Panc1 (cell line): Measurements from ENCODE around the gene CHST9. TPM values are rescaled to one million over a fixed set of nuclear protein-coding genes. Genes with fewer than 3 reads are reported as not detected.
"Not testable (repeated sequence)": the region's sequence is repeated elsewhere in the genome, so short reads cannot be mapped to it uniquely, and the experiment has no call there.

Experiments used
- ATAC-seq: fragments of 200-7000 bp; cut with Tn5 transposase; 2 replicates; pipeline ENCODE4 v1.9.1; 2020; ENCODE audit warnings: mild to moderate bottlenecking, moderate library complexity
- Bru-seq: library from RNA; stranded (reverse); fragments of 400-500 nt; gene quantifications from one replicate; lab custom pipeline; 2021; lab: Mats Ljungman, UMichigan
- BruChase-seq, 2 experiments: library from RNA; stranded (reverse); fragments of 400-500 nt; gene quantifications; one replicate each; lab custom pipeline; 2021; lab: Mats Ljungman, UMichigan
- BruUV-seq: library from RNA; stranded (reverse); fragments of 400-500 nt; replicated peaks from 2 replicates; lab custom pipeline; 2021; lab: Mats Ljungman, UMichigan
- CTCF ChIA-PET: fragments of 300-600 bp; sonication (Branson Sonifier 250); formaldehyde crosslinking; loops from one replicate; lab custom pipeline; 2022; ENCODE audit warnings: antibody characterized with exemption; lab: Charles Lee
- POLR2A ChIA-PET: fragments of 300-600 bp; sonication (Branson Sonifier 250); formaldehyde crosslinking; loops from one replicate; lab custom pipeline; 2022; ENCODE audit warnings: antibody characterized with exemption; lab: Charles Lee
- DNase-seq: peaks from one replicate; pipeline ENCODE4 v3.0.0-alpha.2; 2010; ENCODE audit warnings: low read depth, low spot score
- H3K27ac ChIP-seq: 2 replicates; pipeline ENCODE4 v1.5.1; 2011; ENCODE audit warnings: mild to moderate bottlenecking, low read length, inconsistent platforms
- H3K27me3 ChIP-seq: fragments of 200-500 bp; sonication (Bioruptor generic); 2 replicates; pipeline ENCODE4 v1.6.0; 2014; ENCODE audit warnings: low read length, inconsistent platforms; ENCODE audit not compliant: control insufficient read depth, insufficient read depth
- H3K36me3 ChIP-seq: fragments of 200-500 bp; sonication (Bioruptor generic); 2 replicates; pipeline ENCODE4 v1.5.1; 2014; ENCODE audit warnings: inconsistent platforms, mild to moderate bottlenecking, low read length, moderate library complexity; ENCODE audit not compliant: control insufficient read depth, insufficient read depth
- H3K4me1 ChIP-seq: 2 replicates; pipeline ENCODE4 v1.5.1; 2011; ENCODE audit warnings: inconsistent platforms, mild to moderate bottlenecking, low read length, moderate library complexity; ENCODE audit not compliant: control insufficient read depth, insufficient read depth
- H3K4me3 ChIP-seq, 2 experiments: 2 replicates each; pipeline ENCODE4 v1.5.1; 2011 to 2012; ENCODE audit warnings: low read depth in 2 of 2, low read length in 2 of 2, mild to moderate bottlenecking in 2 of 2, inconsistent platforms in 1 of 2, moderate library complexity in 1 of 2
- H3K9me3 ChIP-seq: fragments of 200-500 bp; sonication (Bioruptor generic); 2 replicates; pipeline ENCODE4 v1.5.1; 2014; ENCODE audit warnings: low read depth, mild to moderate bottlenecking, inconsistent platforms, low read length, moderate library complexity; ENCODE audit not compliant: control insufficient read depth, insufficient read depth
- CTCF ChIP-seq: fragments of 450-650 bp; IDR thresholded peaks from 2 replicates; pipeline ENCODE4 v1.5.1; 2017; ENCODE audit warnings: mild to moderate bottlenecking
- POLR2AphosphoS5 ChIP-seq: IDR thresholded peaks from 2 replicates; pipeline ENCODE4 v1.6.1; 2012; ENCODE audit warnings: mild to moderate bottlenecking, low read depth, low read length, moderate library complexity
- REST ChIP-seq, 2 experiments: IDR thresholded peaks; 2 replicates each; pipeline ENCODE4 v1.6.1; 2011 to 2012; ENCODE audit warnings: low read depth in 2 of 2, control low read depth in 1 of 2, low read length in 1 of 2, mild to moderate bottlenecking in 1 of 2, moderate library complexity in 1 of 2; ENCODE audit not compliant: insufficient read depth in 1 of 2
- SIN3A ChIP-seq: IDR thresholded peaks from 2 replicates; pipeline ENCODE4 v1.6.1; 2012; ENCODE audit warnings: low read depth, mild to moderate bottlenecking, low read length, moderate library complexity, borderline replicate concordance; ENCODE audit not compliant: insufficient read depth
- TCF7L2 ChIP-seq: IDR thresholded peaks from 2 replicates; pipeline ENCODE4 v1.6.1; 2011; ENCODE audit warnings: mild to moderate bottlenecking, low read depth, low read length, inconsistent platforms
- in situ Hi-C: cut with HindIII; loops from 2 replicates; pipeline ENCODE4 v1.10.0; 2016; ENCODE audit warnings: low sequenced_read_pairs, low pct_unique_long_range_greater_than_20kb
- intact Hi-C: fragments of 100-400 bp; cut with micrococcal nuclease; formaldehyde crosslinking; loops from one replicate; pipeline ENCODE4 v1.10.0; 2022; ENCODE audit not compliant: unreplicated experiment
- long read RNA-seq: library from polyadenylated mRNA; unstranded; transcript quantifications from one replicate; pipeline ENCODE4 v2.0.0, GENCODE V29; 2021; ENCODE audit not compliant: unreplicated experiment
- polyA plus RNA-seq: library from polyadenylated mRNA; unstranded; fragments of >200 nt; gene quantifications from one replicate; pipeline ENCODE4 v1.2.1, GENCODE V29; 2012; ENCODE audit warnings: missing spikeins; ENCODE audit not compliant: insufficient read length
- total RNA-seq: library from RNA; stranded (reverse); gene quantifications from one replicate; pipeline ENCODE4 v1.2.1, GENCODE V29; 2021; ENCODE audit not compliant: unreplicated experiment

The CHST9 gene
- 0.05 TPM for total RNA-seq
- not detected for polyA plus RNA-seq
- Bru-seq, nascent RNA, result percentile 5 among the genes with signal in this experiment
- percentile 3 among the genes with signal in this experiment for BruChase-seq, experiment 1, labeled RNA remaining after a 2-hour chase
- BruChase-seq, experiment 2, labeled RNA remaining after a 6-hour chase, result percentile 5 among the genes with signal in this experiment
- long read RNA-seq, result 0 reads

GRCh38 chr18:27185025-27185763 lies at the start of gene CHST9:
Gene CHST9 (minus strand): TSS chr18:27185308. CDS start chr18:27142809, 42,499 bp downstream.
- Histone ChIP-seq H3K4me1 (peaks cover 3% of the 10 kb centered on the region), H3K4me3 (peak within 1 kb of the TSS; percentile 11 to 25; a peak in 1 of 4 replicates), H3K27me3 (peaks cover 17% of the 10 kb centered on the region), H3K36me3 (no peaks in the 10 kb centered on the region), H3K9me3 (no peaks in the 10 kb centered on the region), H3K27ac (no peak within 1 kb of the TSS)
- ChIA-PET CTCF (no interaction called here), POLR2A (no interaction called here)
- no TSS peak for BruUV-seq
- intact Hi-C loops, result no loop called here
- ATAC-seq, result peak; percentile 63; the same call in 1 of the 2 replicates
- TF ChIP-seq SIN3A (no peak), POLR2AphosphoS5 (no peak), TCF7L2 (no peak), REST (IDR thresholded peaks at IDR 0.05; ENCODE audit: insufficient read depth in 1 of 2, low read depth in 2 of 2, low read length in 1 of 2) (no peak), CTCF (no peak)
- DNase-seq, result no peak
- in situ Hi-C loops, result no loop called here

- ATAC-seq, DNase-seq, intact Hi-C loops, H3K4me1 ChIP-seq, H3K27ac ChIP-seq, H3K9me3 ChIP-seq, CTCF ChIA-PET, H3K4me3 ChIP-seq, H3K27me3 ChIP-seq, in situ Hi-C loops, POLR2A ChIA-PET, H3K36me3 ChIP-seq, BruUV-seq: not testable (repeated sequence)
Observed at GRCh38 chr18:27232355-27232754, 47.2 kb upstream of the CHST9 start.

- POLR2A ChIA-PET, CTCF ChIA-PET, H3K4me3 ChIP-seq, H3K4me1 ChIP-seq, in situ Hi-C loops, H3K27me3 ChIP-seq, H3K36me3 ChIP-seq, DNase-seq, intact Hi-C loops, H3K27ac ChIP-seq, H3K9me3 ChIP-seq, ATAC-seq, BruUV-seq: not testable (repeated sequence)
Observed at GRCh38 chr18:27231671-27232070, 46.6 kb upstream of the CHST9 start.

- POLR2A ChIA-PET, DNase-seq, H3K9me3 ChIP-seq, H3K27ac ChIP-seq, in situ Hi-C loops, BruUV-seq, H3K4me1 ChIP-seq, ATAC-seq, H3K4me3 ChIP-seq, intact Hi-C loops, CTCF ChIA-PET, H3K36me3 ChIP-seq, H3K27me3 ChIP-seq: not testable (repeated sequence)
Observed at GRCh38 chr18:27231221-27231620, 46.1 kb upstream of the CHST9 start.
